H1 (cell line): Measurements from ENCODE around the gene ITGB4. TPM values are rescaled to one million over a fixed set of nuclear protein-coding genes. Genes with fewer than 3 reads are reported as not detected.

Experiments
- CTCF ChIA-PET: fragments of 300-600 bp; sonication (Branson Sonifier 250); formaldehyde crosslinking; loops from one replicate; lab custom pipeline; 2021; ENCODE audit not compliant: partially characterized antibody; lab: Charles Lee
- POLR2A ChIA-PET: fragments of 300-600 bp; sonication (Branson Sonifier 250); formaldehyde crosslinking; loops from one replicate; lab custom pipeline; 2021; ENCODE audit warnings: inconsistent platforms; ENCODE audit not compliant: partially characterized antibody; lab: Charles Lee
- DNase-seq, 2 experiments: peaks; one replicate each; pipeline versions ENCODE4 v3.0.0 to v3.0.0-alpha.2; 2010 to 2022; ENCODE audit warnings: low spot score in 2 of 2, low read depth in 1 of 2, mixed read lengths in 1 of 2
- FAIRE-seq: peaks from 2 replicates; lab custom pipeline; 2011; peaks lifted over from hg19 to GRCh38; lab: Jason Lieb, UNC
- H2AFZ ChIP-seq: 2 replicates; pipeline ENCODE4 v1.8.1; 2012; ENCODE audit warnings: low read length, inconsistent platforms
- H2AK5ac ChIP-seq: 2 replicates; pipeline ENCODE4 v1.6.1; 2013; ENCODE audit warnings: low read depth, low read length
- H2BK120ac ChIP-seq: replicated peaks from 2 replicates; pipeline ENCODE3; 2013; ENCODE audit warnings: low read depth, low read length, inconsistent platforms
- H2BK12ac ChIP-seq: 2 replicates; pipeline ENCODE4 v1.6.1; 2013; ENCODE audit warnings: low read depth, low read length
- H2BK15ac ChIP-seq: 2 replicates; pipeline ENCODE4 v1.6.1; 2013; ENCODE audit warnings: low read length
- H2BK20ac ChIP-seq: 2 replicates; pipeline ENCODE4 v1.6.1; 2013; ENCODE audit warnings: low read length
- H2BK5ac ChIP-seq: 2 replicates; pipeline ENCODE4 v1.6.1; 2013; ENCODE audit warnings: low read depth, low read length
- H3K14ac ChIP-seq: 2 replicates; pipeline ENCODE4 v1.6.1; 2013; ENCODE audit warnings: inconsistent platforms; ENCODE audit not compliant: insufficient read length
- H3K18ac ChIP-seq: 2 replicates; pipeline ENCODE4 v1.6.1; 2013; ENCODE audit warnings: low read length; ENCODE audit errors: extremely low read depth
- H3K23ac ChIP-seq: 2 replicates; pipeline ENCODE4 v1.6.1; 2013; ENCODE audit warnings: inconsistent platforms; ENCODE audit not compliant: insufficient read length
- H3K23me2 ChIP-seq: 2 replicates; pipeline ENCODE4 v1.6.1; 2013; ENCODE audit warnings: low read depth, low read length
- H3K27ac ChIP-seq: 2 replicates; pipeline ENCODE4 v1.6.1; 2011; ENCODE audit warnings: low read depth, low read length, inconsistent platforms
- H3K27me3 ChIP-seq, 4 experiments: replicated peaks in 1 of 4; 1 replicate in 1 of 4; 2 replicates in 3 of 4; pipeline versions ENCODE4 v1.6.1 to v1.8.1; 2011 to 2013; ENCODE audit warnings: low read length in 3 of 4, mild to moderate bottlenecking in 3 of 4, inconsistent platforms in 2 of 4, mixed read lengths in 2 of 4, moderate library complexity in 1 of 4; ENCODE audit not compliant: control insufficient read depth in 3 of 4, insufficient read depth in 3 of 4; ENCODE audit errors: extremely low read depth in 1 of 4
- H3K36me3 ChIP-seq, 4 experiments: 2 replicates each; pipeline versions ENCODE4 v1.6.1 to v1.8.1; 2011 to 2013; ENCODE audit warnings: mild to moderate bottlenecking in 4 of 4, low read length in 3 of 4, moderate library complexity in 2 of 4, control low read depth in 1 of 4, inconsistent platforms in 1 of 4; ENCODE audit not compliant: insufficient read depth in 4 of 4, control insufficient read depth in 2 of 4
- H3K4ac ChIP-seq: replicated peaks from 2 replicates; pipeline ENCODE3; 2013; ENCODE audit warnings: low read length, low read depth, mixed read lengths, inconsistent platforms; ENCODE audit not compliant: insufficient read length
- H3K4me1 ChIP-seq, 4 experiments: replicated peaks in 1 of 4; 1 replicate in 1 of 4; 2 replicates in 3 of 4; pipeline versions ENCODE4 v1.6.1 to v1.8.1; 2011 to 2013; ENCODE audit warnings: low read length in 3 of 4, inconsistent platforms in 2 of 4, mixed read lengths in 1 of 4; ENCODE audit not compliant: insufficient read depth in 4 of 4, control insufficient read depth in 3 of 4
- H3K4me2 ChIP-seq, 2 experiments: 2 replicates each; pipeline versions ENCODE4 v1.6.1 to v1.8.1; 2011 to 2013; ENCODE audit warnings: low read depth in 2 of 2, low read length in 2 of 2, control low read depth in 1 of 2, inconsistent platforms in 1 of 2, mild to moderate bottlenecking in 1 of 2; ENCODE audit not compliant: insufficient read depth in 1 of 2
- H3K4me3 ChIP-seq, 4 experiments: fragments of 200-600, 300-600 bp in 1 of 4; sonication (generic), shearing (Covaris generic), sonication (Bioruptor Twin) in 1 of 4; 2 replicates each; pipeline versions ENCODE4 v1.5.1 to v1.8.1; 2011 to 2016; ENCODE audit warnings: low read length in 4 of 4, low read depth in 3 of 4, control low read depth in 2 of 4, inconsistent platforms in 2 of 4, mild to moderate bottlenecking in 2 of 4, mixed read lengths in 1 of 4, moderate library complexity in 1 of 4; ENCODE audit not compliant: insufficient read depth in 2 of 4; ENCODE audit errors: extremely low read depth in 1 of 4
- H3K56ac ChIP-seq: replicated peaks from 2 replicates; pipeline ENCODE3; 2013; ENCODE audit warnings: low read depth, mild to moderate bottlenecking, mixed read lengths, low read length, inconsistent platforms; ENCODE audit not compliant: insufficient read length
- H3K79me1 ChIP-seq: 2 replicates; pipeline ENCODE4 v1.6.1; 2013; ENCODE audit warnings: low read depth, low read length, control low read depth
- H3K79me2 ChIP-seq, 2 experiments: 2 replicates each; pipeline versions ENCODE4 v1.6.1 to v1.8.1; 2012 to 2013; ENCODE audit warnings: low read length in 2 of 2, mild to moderate bottlenecking in 2 of 2, inconsistent platforms in 1 of 2; ENCODE audit not compliant: insufficient read depth in 2 of 2, control insufficient read depth in 1 of 2
- H3K9ac ChIP-seq, 4 experiments: replicated peaks in 1 of 4; 1 replicate in 1 of 4; 2 replicates in 3 of 4; pipeline versions ENCODE4 v1.6.1 to v1.8.1; 2011 to 2013; ENCODE audit warnings: low read depth in 3 of 4, low read length in 3 of 4, control low read depth in 2 of 4, mild to moderate bottlenecking in 2 of 4, moderate library complexity in 2 of 4, inconsistent platforms in 1 of 4; ENCODE audit errors: extremely low read depth in 1 of 4
- H3K9me3 ChIP-seq, 2 experiments: 2 replicates each; pipeline versions ENCODE4 v1.6.1 to v1.8.1; 2012 to 2013; ENCODE audit warnings: mild to moderate bottlenecking in 2 of 2, moderate library complexity in 2 of 2, control low read depth in 1 of 2, inconsistent platforms in 1 of 2, low read depth in 1 of 2, low read length in 1 of 2, mixed read lengths in 1 of 2; ENCODE audit not compliant: insufficient read depth in 2 of 2
- H4K20me1 ChIP-seq, 2 experiments: replicated peaks in 1 of 2; 2 replicates each; pipeline versions ENCODE3 to v1.8.1; 2011 to 2013; ENCODE audit warnings: inconsistent platforms in 2 of 2, low read length in 2 of 2, mild to moderate bottlenecking in 1 of 2; ENCODE audit not compliant: insufficient read depth in 2 of 2, control insufficient read depth in 1 of 2
- H4K5ac ChIP-seq: 2 replicates; pipeline ENCODE4 v1.6.1; 2013; ENCODE audit warnings: low read length, low read depth, mixed read lengths, inconsistent platforms; ENCODE audit not compliant: insufficient read length
- H4K8ac ChIP-seq: 2 replicates; pipeline ENCODE4 v1.8.0; 2013; ENCODE audit warnings: mild to moderate bottlenecking, moderate library complexity, low read length, inconsistent platforms; ENCODE audit not compliant: insufficient read depth; ENCODE audit errors: extremely low read depth
- H4K91ac ChIP-seq: replicated peaks from 2 replicates; pipeline ENCODE3; 2013; ENCODE audit warnings: low read length, mixed read lengths, inconsistent platforms; ENCODE audit not compliant: insufficient read length
- CHD1 ChIP-seq: IDR thresholded peaks from 2 replicates; pipeline ENCODE4 v1.6.1; 2012; ENCODE audit warnings: low read depth, low read length, improper control_type of control experiment
- HDAC6 ChIP-seq: IDR thresholded peaks from one replicate; pipeline ENCODE4 v1.7.1; 2012; ENCODE audit warnings: low read depth, mild to moderate bottlenecking, inconsistent platforms, low read length, moderate library complexity
- RAD21 ChIP-seq, 2 experiments: IDR thresholded peaks in 1 of 2; conservative IDR thresholded peaks in 1 of 2; 2 replicates each; pipeline ENCODE4 v1.6.1; 2011; ENCODE audit warnings: low read depth in 2 of 2, low read length in 2 of 2, improper control_type of control experiment in 1 of 2, inconsistent platforms in 1 of 2, mild to moderate bottlenecking in 1 of 2, moderate library complexity in 1 of 2
- RNF2 ChIP-seq: fragments of 200-900, 300-1000 bp; sonication (generic); IDR thresholded peaks from 2 replicates; pipeline ENCODE4 v1.7.1; 2016; ENCODE audit warnings: borderline replicate concordance, low read depth, mild to moderate bottlenecking, antibody characterized with exemption, low read length; ENCODE audit not compliant: poor library complexity, severe bottlenecking; ENCODE audit errors: missing control alignments
- WGBS, 2 experiments: shearing (Covaris generic) in 1 of 2; methylation state at CpG; one replicate each; pipeline versions ENCODE4 v1.1.6 to v1.1.7; 2013 to 2015; ENCODE audit warnings: low lambda C conversion rate in 2 of 2, mixed read lengths in 2 of 2, inconsistent platforms in 1 of 2, low coverage in 1 of 2, missing lambda C conversion rate in 1 of 2; ENCODE audit not compliant: insufficient replicate concordance in 2 of 2, insufficient coverage in 1 of 2, insufficient read length in 1 of 2; ENCODE audit errors: extremely low coverage in 1 of 2, missing lambda C conversion rate in 1 of 2; 5-methylcytosine and 5-hydroxymethylcytosine counted together
- polyA plus RNA-seq, 7 experiments: library from polyadenylated mRNA; depleted of rRNA in 3 of 7; stranded (reverse) in 5 of 7; unstranded in 2 of 7; fragments of >200 nt in 5 of 7; fragments of 200-250 nt in 2 of 7; gene quantifications; 1 replicate in 5 of 7; 2 replicates in 1 of 7; 4 replicates in 1 of 7; pipeline versions ENCODE4 v1.2.1 to v1.2.3, GENCODE V29; 2011 to 2013; ENCODE audit warnings: missing spikeins in 2 of 7, mixed read lengths in 2 of 7
- total RNA-seq: library from RNA; stranded (reverse); fragmentation: NEBNext Ultra II Directional; extraction: Animal tissue kit (Norgen Biotek cat#: 25700); gene quantifications from 2 replicates; pipeline ENCODE4 v1.2.1, GENCODE V29; 2021
- TF ChIP-seq, protein P1 (sequence below), 3 experiments: IDR thresholded peaks; 1 replicate in 2 of 3; 2 replicates in 1 of 3; pipeline versions ENCODE4 v1.5.1 to v1.6.1; 2011; ENCODE audit warnings: low read length in 3 of 3, mild to moderate bottlenecking in 3 of 3, inconsistent platforms in 2 of 3, low read depth in 1 of 3, moderate library complexity in 1 of 3; ENCODE audit not compliant: insufficient read depth in 1 of 3; ENCODE audit errors: control extremely low read depth in 1 of 3

Gene ITGB4
- total and polyA plus RNA-seq, 2 of the 8 experiments (the other 6 are each of a cell fraction or from before 2014, with no cell fraction given): 5.2 to 5.6 TPM

DNA sequence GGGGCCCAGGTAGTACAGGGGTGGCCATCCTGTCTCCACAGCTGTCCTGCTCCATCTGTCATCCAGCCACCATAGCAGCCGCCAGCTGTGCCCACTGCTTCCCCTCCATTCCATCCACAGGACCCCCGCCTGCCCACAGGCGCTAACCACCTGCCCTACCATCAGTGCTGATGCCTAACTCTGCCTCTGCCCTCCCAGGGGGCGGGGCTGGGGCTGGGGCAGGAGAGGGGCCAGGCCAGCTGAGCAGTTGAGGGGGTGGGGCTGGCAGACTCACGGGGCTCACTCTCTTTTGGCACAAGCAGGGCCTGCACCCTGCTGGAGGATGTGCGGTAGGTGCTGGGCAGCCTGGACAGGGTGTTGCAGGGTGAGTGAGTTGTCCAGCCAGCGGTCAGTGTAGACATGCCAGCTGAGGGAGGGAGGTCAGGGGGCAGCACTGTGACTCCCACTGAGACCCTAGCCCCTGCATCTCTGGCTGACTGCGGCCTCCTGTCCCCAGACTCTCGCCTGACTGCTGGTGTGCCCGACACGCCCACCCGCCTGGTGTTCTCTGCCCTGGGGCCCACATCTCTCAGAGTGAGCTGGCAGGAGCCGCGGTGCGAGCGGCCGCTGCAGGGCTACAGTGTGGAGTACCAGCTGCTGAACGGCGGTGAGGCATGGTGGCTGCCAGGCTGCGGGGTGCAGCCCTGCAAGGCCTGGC, 34.1 kb downstream of the ITGB4 start:
- Histone ChIP-seq H3K4ac (no peak overlapping the region), H3K4me3 (no peak overlapping the region), H4K20me1 (peaks cover 0 to 4% of the 10 kb centered on the region in 2 experiments), H2AFZ (no peak overlapping the region), H3K79me2 (no peaks in the 10 kb centered on the region), H2BK15ac (no peak overlapping the region), H3K27me3 (peaks cover 0 to 2% (median 0%) of the 10 kb centered on the region in 4 experiments; a peak in 2 of 7 replicates), H3K23ac (no peak overlapping the region), H2BK12ac (no peak overlapping the region), H2BK20ac (no peak overlapping the region), H3K4me2 (no peak overlapping the region), H3K23me2 (no peaks in the 10 kb centered on the region; the same call in 1 of the 2 replicates), H4K91ac (no peak overlapping the region), H2BK5ac (no peak overlapping the region; the same call in 1 of the 2 replicates), H3K56ac (no peak overlapping the region), H3K27ac (no peak overlapping the region), H3K36me3 (no peaks in the 10 kb centered on the region), H2AK5ac (no peak overlapping the region), H3K79me1 (no peaks in the 10 kb centered on the region), H3K4me1 (peaks cover 0 to 7% (median 3%) of the 10 kb centered on the region in 4 experiments; a peak in 4 of 7 replicates), H3K18ac (no peak overlapping the region), H3K9ac (no peak overlapping the region; a peak in 1 of 7 replicates), H4K5ac (no peak overlapping the region), H4K8ac (no peak overlapping the region), H3K9me3 (no peaks in the 10 kb centered on the region), H3K14ac (no peak overlapping the region), H2BK120ac (no peak overlapping the region)
- TF ChIP-seq CHD1: no peak
- TF ChIP-seq, protein P1, sequence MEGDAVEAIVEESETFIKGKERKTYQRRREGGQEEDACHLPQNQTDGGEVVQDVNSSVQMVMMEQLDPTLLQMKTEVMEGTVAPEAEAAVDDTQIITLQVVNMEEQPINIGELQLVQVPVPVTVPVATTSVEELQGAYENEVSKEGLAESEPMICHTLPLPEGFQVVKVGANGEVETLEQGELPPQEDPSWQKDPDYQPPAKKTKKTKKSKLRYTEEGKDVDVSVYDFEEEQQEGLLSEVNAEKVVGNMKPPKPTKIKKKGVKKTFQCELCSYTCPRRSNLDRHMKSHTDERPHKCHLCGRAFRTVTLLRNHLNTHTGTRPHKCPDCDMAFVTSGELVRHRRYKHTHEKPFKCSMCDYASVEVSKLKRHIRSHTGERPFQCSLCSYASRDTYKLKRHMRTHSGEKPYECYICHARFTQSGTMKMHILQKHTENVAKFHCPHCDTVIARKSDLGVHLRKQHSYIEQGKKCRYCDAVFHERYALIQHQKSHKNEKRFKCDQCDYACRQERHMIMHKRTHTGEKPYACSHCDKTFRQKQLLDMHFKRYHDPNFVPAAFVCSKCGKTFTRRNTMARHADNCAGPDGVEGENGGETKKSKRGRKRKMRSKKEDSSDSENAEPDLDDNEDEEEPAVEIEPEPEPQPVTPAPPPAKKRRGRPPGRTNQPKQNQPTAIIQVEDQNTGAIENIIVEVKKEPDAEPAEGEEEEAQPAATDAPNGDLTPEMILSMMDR (IDR thresholded peaks at IDR 0.05; ENCODE audit: control extremely low read depth in 1 of 3, insufficient read depth in 1 of 3, low read depth in 1 of 3, low read length in 3 of 3): peak in 1 of 3 experiments; percentile 13; a peak in 1 of 4 replicates
- TF ChIP-seq RNF2: no peak
- no peak for TF ChIP-seq HDAC6
- TF ChIP-seq RAD21 (IDR thresholded peaks at IDR 0.05 in 1 of 2, conservative IDR thresholded peaks at IDR 0.05 in 1 of 2; ENCODE audit: low read depth in 2 of 2, low read length in 2 of 2): peak in 1 of 2 experiments; percentile 3; a peak in 1 of 4 replicates
- DNase-seq (peak in 1 of 2 experiments; percentile 53), FAIRE-seq (no peak)
- ChIA-PET POLR2A (interaction anchor here (1.2 to 15.1 kb wide), 5 partner anchors 10 to 34 kb away, joined by 3 to 425 read pairs (median 6); partner anchors contain the start of genes GALK1 and ITGB4), CTCF (interaction anchor here (0.9 to 19.5 kb wide), 10 partner anchors 6 to 127 kb away, joined by 3 to 359 read pairs (median 5); partner anchors contain the start of genes GALK1, SMIM5 and UNK)
- 86% methylated on average over 18 of the region's 20 CpGs; no CpG with 5 or more reads in 1 of the 2 experiments for WGBS, 2 experiments
